GM12892 (cell line): ENCODE results near the gene GPR107.

Experiments used
- POLR2A ChIP-seq: IDR thresholded peaks from 2 replicates; pipeline ENCODE4 v1.6.1; 2011; ENCODE audit warnings: low read depth, low read length, control low read depth
- POLR2AphosphoS5 ChIP-seq: IDR thresholded peaks from 2 replicates; pipeline ENCODE4 v1.6.1; 2011; ENCODE audit warnings: low read depth, low read length, control low read depth
- TAF1 ChIP-seq: IDR thresholded peaks from 2 replicates; pipeline ENCODE4 v1.6.1; 2011; ENCODE audit warnings: low read depth, mild to moderate bottlenecking, control low read depth, low read length, borderline replicate concordance

GRCh38 chr9:130117816-130118632 is 64.3 kb downstream of the GPR107 start:
- no peak for TF ChIP-seq TAF1
- TF ChIP-seq POLR2A, result no peak
- no peak for TF ChIP-seq POLR2AphosphoS5
